Activated CD8-positive, alpha-beta memory T cell treated with anti-CD3 and anti-CD28 coated beads, Interleukin-2, amount 10 ng/mL, durations not matched to agents 7 days and 5 days (primary cell): ENCODE data around the gene CD48. TPM values are rescaled to one million over a fixed set of nuclear protein-coding genes. Genes with fewer than 3 reads are reported as not detected.
A peak's percentile ranks its signal among the peaks of the same experiment; 100 is the strongest.
"Not testable (repeated sequence)": the region's sequence is repeated elsewhere in the genome, so short reads cannot be mapped to it uniquely, and the experiment has no call there.

ENCODE experiments used
- ATAC-seq: fragments of 150-1000 bp; cut with Tn5 transposase; one replicate; pipeline ENCODE4 v1.10.0; 2021; ENCODE audit warnings: moderate library complexity
- CTCF ChIA-PET: fragments of 350-600 bp; sonication (Branson Sonifier 250); formaldehyde crosslinking; loops from one replicate; lab custom pipeline; 2021; ENCODE audit warnings: antibody characterized with exemption; lab: Charles Lee
- DNase-seq: peaks from one replicate; pipeline ENCODE4 v3.0.0-alpha.2; 2020
- H3K27ac Mint-ChIP-seq: one replicate; pipeline ENCODE4 v1.8.0; 2021; ENCODE audit warnings: mild to moderate bottlenecking, mixed read lengths
- H3K27me3 Mint-ChIP-seq: one replicate; pipeline ENCODE4 v1.8.0; 2021; ENCODE audit warnings: mixed read lengths
- H3K36me3 Mint-ChIP-seq: one replicate; pipeline ENCODE4 v1.8.0; 2021; ENCODE audit warnings: mild to moderate bottlenecking, mixed read lengths
- H3K4me1 Mint-ChIP-seq: one replicate; pipeline ENCODE4 v1.8.0; 2021; ENCODE audit warnings: mixed read lengths
- H3K4me3 Mint-ChIP-seq: one replicate; pipeline ENCODE4 v1.8.0; 2021; ENCODE audit warnings: mild to moderate bottlenecking, moderate library complexity, mixed read lengths
- H3K9me3 Mint-ChIP-seq: one replicate; pipeline ENCODE4 v1.8.0; 2022; ENCODE audit warnings: low read depth, mixed read lengths
- total RNA-seq, 2 experiments: library from RNA; stranded (reverse); gene quantifications; one replicate each; pipeline ENCODE4 v1.2.3, GENCODE V29; 2021

CD48 gene
- total RNA-seq, 2 experiments from 2014 or later: 304 to 332 TPM

DNA sequence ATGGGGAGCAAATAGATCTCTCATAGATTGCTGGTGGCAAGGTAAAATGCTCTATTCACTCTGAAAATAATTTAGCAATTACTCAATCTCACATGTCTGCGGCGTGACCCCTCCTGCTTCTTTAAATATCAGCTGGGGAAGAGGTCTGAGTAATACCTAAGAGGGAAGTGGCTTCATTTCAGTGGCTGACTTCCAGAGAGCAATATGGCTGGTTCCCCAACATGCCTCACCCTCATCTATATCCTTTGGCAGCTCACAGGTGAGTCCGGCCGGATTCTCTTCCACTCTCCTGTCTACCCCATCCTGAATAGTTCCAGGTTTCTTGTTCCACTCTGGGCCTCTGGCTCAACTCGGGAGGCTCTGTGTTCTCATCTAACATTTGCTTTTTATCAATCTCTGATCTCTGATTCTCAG lies 27.5 kb upstream of the CD48 start, which contains the start of gene SLAMF7:
Gene SLAMF7 (plus strand): TSS at position 150 of the 414 bp plus-strand sequence. CDS start 55 bp downstream, at position 205.
- Mint-ChIP-seq H3K36me3 (peaks cover 55% of the 10 kb centered on the region), H3K4me3 (peak within 1 kb of the TSS; percentile 82), H3K27me3 (no peaks in the 10 kb centered on the region), H3K9me3 (peaks cover 17% of the 10 kb centered on the region), H3K27ac (peak within 1 kb of the TSS; percentile 86), H3K4me1 (peaks cover 67% of the 10 kb centered on the region)
- CTCF ChIA-PET: interaction anchor here (1.1 to 8.3 kb wide), 14 partner anchors 9 to 98 kb away, joined by 3 to 95 read pairs (median 6); no protein-coding TSS in a partner anchor
- DNase-seq (peak; percentile 81), ATAC-seq (peak; percentile 69)

DNA sequence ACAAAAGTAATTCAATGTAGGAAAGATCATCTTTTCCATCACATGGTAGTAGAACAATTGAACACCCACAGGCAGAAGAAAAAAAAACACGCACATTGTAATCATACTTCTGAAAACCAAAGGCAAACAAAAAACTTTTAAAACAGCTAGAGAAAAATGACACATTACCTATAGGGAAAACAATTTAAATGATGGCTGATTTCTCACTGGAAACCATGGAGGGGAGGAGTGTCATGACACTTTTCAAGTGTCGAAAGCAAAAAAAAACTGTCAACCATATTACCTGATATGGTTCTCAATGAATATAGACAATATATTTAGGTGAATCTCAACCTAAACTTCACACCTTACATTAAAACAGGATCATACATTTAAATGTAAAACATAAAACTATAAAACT lies 26.6 kb upstream of the CD48 start:
- peaks cover 57% of the 10 kb centered on the region for H3K36me3 Mint-ChIP-seq
- no peak for DNase-seq

DNA sequence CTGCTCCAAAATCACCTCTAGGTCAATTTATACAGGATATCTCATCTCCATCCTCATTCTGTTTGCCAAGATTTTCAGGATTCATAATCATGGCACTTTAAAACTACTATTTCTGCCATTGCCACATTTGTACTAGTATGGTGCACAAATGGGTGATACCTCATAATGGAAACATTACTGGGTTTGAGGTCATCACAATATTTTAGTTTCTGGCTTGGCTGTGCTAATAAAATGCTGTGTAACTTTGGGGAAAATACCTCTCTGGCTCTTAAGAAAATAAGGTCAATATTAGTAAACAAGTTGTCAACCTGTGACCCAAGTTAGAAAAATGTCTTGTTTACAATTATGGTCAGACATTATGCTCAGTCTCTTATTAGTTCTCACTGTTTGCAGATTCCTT lies 22.7 kb upstream of the CD48 start:
- H3K27me3 Mint-ChIP-seq: no peaks in the 10 kb centered on the region
- peaks cover 51% of the 10 kb centered on the region for H3K4me1 Mint-ChIP-seq
- CTCF ChIA-PET: interaction anchor here (1.1 to 2.5 kb wide), 4 partner anchors 10 to 34 kb away, joined by 3 to 19 read pairs (median 6); no protein-coding TSS in a partner anchor

More for the DNA sequence above, 26.6 kb upstream of the CD48 start:
- CTCF ChIA-PET: interaction anchor here (1.3 to 8.3 kb wide), 10 partner anchors 8 to 99 kb away, joined by 3 to 95 read pairs (median 8); no protein-coding TSS in a partner anchor
- H3K27me3 Mint-ChIP-seq: no peaks in the 10 kb centered on the region
- H3K4me3 Mint-ChIP-seq: peak overlapping the region; percentile 29
- peak overlapping the region; percentile 23 for H3K27ac Mint-ChIP-seq
- ATAC-seq: no peak
- peaks cover 17% of the 10 kb centered on the region for H3K9me3 Mint-ChIP-seq
- peaks cover 67% of the 10 kb centered on the region for H3K4me1 Mint-ChIP-seq

DNA sequence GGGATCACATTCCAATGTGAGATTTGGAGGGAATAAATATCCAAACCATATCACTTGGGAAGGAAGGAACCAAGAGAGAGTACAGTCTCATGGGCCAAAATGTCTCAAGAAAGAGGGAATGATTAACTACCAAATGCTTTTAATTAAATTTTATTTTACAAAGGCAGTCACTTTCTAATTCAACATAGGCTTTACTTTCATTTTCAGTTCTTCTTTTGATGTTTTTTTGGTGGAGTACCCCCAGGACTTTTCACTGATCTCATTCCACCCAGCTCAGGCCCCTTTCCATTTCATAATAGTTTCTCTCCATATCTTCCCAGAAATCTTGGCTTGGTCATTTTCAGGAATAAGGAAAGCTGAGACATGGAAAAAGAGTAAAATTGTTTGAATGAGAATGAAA lies 22.3 kb upstream of the CD48 start:
- Mint-ChIP-seq H3K4me1 (peaks cover 47% of the 10 kb centered on the region), H3K36me3 (peaks cover 60% of the 10 kb centered on the region), H3K9me3 (peaks cover 21% of the 10 kb centered on the region), H3K27me3 (no peaks in the 10 kb centered on the region), H3K27ac (peak overlapping the region; percentile 75), H3K4me3 (peak overlapping the region; percentile 39)
- CTCF ChIA-PET: interaction anchor here (1.1 to 2.5 kb wide), 5 partner anchors 10 to 35 kb away, joined by 3 to 19 read pairs (median 5); no protein-coding TSS in a partner anchor
- peak; percentile 51 for ATAC-seq
- DNase-seq: no peak

More for the DNA sequence above, 22.7 kb upstream of the CD48 start:
- H3K27ac Mint-ChIP-seq: peak overlapping the region; percentile 75
- ATAC-seq (no peak), DNase-seq (no peak)
- H3K9me3 Mint-ChIP-seq: peaks cover 21% of the 10 kb centered on the region
- H3K36me3 Mint-ChIP-seq: peaks cover 60% of the 10 kb centered on the region
- H3K4me3 Mint-ChIP-seq: peak overlapping the region; percentile 39

DNA sequence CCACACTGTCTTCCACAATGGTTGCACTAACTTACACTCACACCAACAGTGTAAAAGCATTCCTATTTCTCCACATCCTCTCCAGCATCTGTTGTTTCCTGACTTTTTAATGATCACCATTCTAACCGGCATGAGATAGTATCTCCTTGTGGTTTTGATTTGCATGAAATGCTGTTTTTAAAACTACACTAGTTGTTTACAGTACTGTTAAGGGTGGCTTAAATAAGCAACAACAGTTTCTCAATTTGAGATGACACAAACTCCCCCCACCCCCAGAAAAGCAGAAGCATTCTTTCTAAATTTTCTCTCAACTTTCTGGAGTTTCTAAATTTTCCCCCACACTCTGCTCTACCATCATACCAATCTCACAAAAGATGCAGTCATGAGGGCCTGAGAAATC lies 20.4 kb upstream of the CD48 start:
- peaks cover 51% of the 10 kb centered on the region for H3K36me3 Mint-ChIP-seq

DNA sequence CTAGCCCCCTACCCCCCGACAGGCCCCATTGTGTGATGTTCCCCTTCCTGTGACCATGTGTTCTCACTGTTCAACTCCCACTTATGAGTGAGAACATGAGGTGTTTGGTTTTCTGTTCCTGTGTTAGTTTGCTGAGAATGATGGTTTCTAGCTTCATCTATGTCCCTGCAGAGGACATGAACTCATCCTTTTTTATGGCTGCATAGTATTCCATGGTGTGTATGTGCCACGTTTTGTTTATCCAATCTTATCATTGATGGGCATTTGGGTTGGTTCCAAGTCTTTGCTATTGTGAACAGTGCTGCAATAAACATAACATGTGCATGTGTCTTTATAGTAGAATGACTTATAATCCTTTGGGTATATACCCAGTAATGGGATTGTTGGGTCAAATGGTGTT lies 19.9 kb upstream of the CD48 start:
- Mint-ChIP-seq H3K9me3 (peaks cover 15% of the 10 kb centered on the region), H3K27ac (peak overlapping the region; percentile 48), H3K4me1 (peaks cover 33% of the 10 kb centered on the region), H3K36me3 (peaks cover 49% of the 10 kb centered on the region)
- H3K4me3 Mint-ChIP-seq, ATAC-seq, DNase-seq, H3K27me3 Mint-ChIP-seq: not testable (repeated sequence)
- CTCF ChIA-PET: interaction anchor here (1.6 kb wide), 1 partner anchor 49 kb away, joined by 3 read pairs; no protein-coding TSS in a partner anchor

More for the DNA sequence above, 20.4 kb upstream of the CD48 start:
- ATAC-seq (no peak), DNase-seq (no peak)
- no peaks in the 10 kb centered on the region for H3K27me3 Mint-ChIP-seq
- H3K4me1 Mint-ChIP-seq: peaks cover 35% of the 10 kb centered on the region
- CTCF ChIA-PET: interaction anchor here (2.5 kb wide), 1 partner anchor 37 kb away, joined by 19 read pairs; no protein-coding TSS in a partner anchor
- H3K9me3 Mint-ChIP-seq: peaks cover 19% of the 10 kb centered on the region
- no peak overlapping the region for H3K4me3 Mint-ChIP-seq
- peak overlapping the region; percentile 48 for H3K27ac Mint-ChIP-seq

DNA sequence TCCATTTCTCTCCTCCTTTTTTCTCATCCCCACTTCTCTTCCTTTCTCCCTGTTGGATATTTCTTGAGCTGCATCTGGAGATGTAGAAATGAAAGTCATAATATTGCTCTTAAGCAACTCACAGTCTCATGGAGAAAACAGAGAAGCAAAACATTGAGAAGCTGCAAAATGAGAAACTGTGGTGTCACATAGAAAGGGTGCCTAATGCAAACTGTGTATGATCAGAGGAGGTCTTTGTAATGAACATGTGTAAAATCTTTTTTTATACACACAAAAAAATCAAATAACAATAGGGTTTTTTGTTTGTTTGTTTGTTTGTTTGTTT lies 15.7 kb upstream of the CD48 start:
- no peak overlapping the region for H3K4me3 Mint-ChIP-seq
- no peak for DNase-seq
- no peaks in the 10 kb centered on the region for H3K9me3 Mint-ChIP-seq
- H3K27me3 Mint-ChIP-seq: no peaks in the 10 kb centered on the region
- no peak for ATAC-seq
- CTCF ChIA-PET: interaction anchor here (0.6 to 12.5 kb wide), 22 partner anchors 11 to 263 kb away, joined by 3 to 292 read pairs (median 9); partner anchors contain the start of genes CD244, CD48, ITLN2 and SLAMF7
- H3K27ac Mint-ChIP-seq: no peak overlapping the region
- peaks cover 9% of the 10 kb centered on the region for H3K36me3 Mint-ChIP-seq
- H3K4me1 Mint-ChIP-seq: peaks cover 26% of the 10 kb centered on the region

DNA sequence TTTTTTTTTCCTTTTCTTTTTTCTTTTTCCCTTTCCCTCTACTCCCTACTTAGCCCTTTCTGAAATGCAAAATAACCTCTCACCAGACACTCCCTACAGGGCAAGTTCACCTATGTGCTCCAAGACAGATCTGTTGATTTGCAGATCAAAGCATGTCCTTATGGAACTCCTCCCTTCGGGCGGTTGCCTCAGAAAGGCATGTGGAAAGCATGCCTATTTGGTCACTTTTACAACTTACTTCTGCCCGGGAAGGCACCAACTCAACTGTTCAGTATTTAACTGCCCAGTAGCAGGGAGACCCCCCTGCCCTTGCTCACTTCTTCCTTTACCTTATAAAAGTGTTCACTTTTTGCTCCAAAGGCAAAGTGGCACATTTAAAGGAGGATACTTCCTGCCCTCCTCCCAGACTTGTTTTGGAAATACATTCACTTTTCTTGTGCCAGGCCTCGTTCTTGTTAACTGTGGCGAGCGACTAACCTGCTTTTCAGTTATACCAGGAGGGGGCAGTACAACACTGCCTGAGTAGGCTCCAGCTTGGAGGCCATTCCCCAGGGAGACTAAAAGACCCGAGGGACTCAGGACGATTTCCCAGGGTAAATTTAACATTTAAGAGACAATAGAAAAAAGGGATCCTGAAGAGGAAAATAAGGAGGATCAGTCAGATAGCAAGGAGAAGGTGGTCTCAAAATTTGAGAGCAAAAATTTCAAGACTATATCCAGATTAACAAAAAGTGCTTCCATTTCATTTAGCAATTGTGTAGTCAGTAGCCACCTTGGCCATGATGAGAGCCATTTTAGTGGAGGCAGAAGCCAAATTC lies 15.1 kb upstream of the CD48 start:
- peak; percentile 83 for DNase-seq
- no peaks in the 10 kb centered on the region for H3K9me3 Mint-ChIP-seq
- H3K27me3 Mint-ChIP-seq: no peaks in the 10 kb centered on the region
- no peak overlapping the region for H3K4me3 Mint-ChIP-seq
- no peak overlapping the region for H3K27ac Mint-ChIP-seq
- CTCF ChIA-PET: interaction anchor here (0.6 to 12.5 kb wide), 25 partner anchors 12 to 264 kb away, joined by 3 to 292 read pairs (median 10); partner anchors contain the start of genes CD244, CD48, ITLN2 and SLAMF7
- peaks cover 4% of the 10 kb centered on the region for H3K36me3 Mint-ChIP-seq
- ATAC-seq: peak; percentile 75
- peaks cover 24% of the 10 kb centered on the region for H3K4me1 Mint-ChIP-seq

DNA sequence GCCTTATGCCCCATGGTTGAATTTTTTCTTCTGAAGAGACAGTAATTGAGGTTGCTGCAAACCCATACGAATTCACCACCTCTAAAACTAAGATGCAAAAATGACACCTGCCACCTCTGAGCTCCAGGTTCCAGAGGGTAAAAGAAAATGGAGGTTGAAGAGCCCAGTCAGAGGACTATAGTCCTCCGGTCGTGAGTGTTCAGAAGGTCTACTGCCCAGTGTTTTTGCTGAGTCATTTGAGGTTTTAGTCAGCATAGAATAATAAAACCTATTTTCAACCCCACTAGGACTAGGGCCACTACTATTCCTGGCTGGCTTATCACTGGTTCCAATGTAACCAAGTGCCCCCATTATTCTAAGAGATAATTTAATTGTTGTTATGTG lies 14.5 kb upstream of the CD48 start:
- Mint-ChIP-seq H3K4me1 (peaks cover 21% of the 10 kb centered on the region), H3K27ac (no peak overlapping the region), H3K9me3 (no peaks in the 10 kb centered on the region), H3K4me3 (no peak overlapping the region), H3K27me3 (no peaks in the 10 kb centered on the region), H3K36me3 (peaks cover 1% of the 10 kb centered on the region)
- DNase-seq: no peak
- no peak for ATAC-seq
- CTCF ChIA-PET: interaction anchor here (1.1 to 12.5 kb wide), 18 partner anchors 12 to 264 kb away, joined by 4 to 292 read pairs (median 20); partner anchors contain the start of genes CD48, ITLN2 and SLAMF7

DNA sequence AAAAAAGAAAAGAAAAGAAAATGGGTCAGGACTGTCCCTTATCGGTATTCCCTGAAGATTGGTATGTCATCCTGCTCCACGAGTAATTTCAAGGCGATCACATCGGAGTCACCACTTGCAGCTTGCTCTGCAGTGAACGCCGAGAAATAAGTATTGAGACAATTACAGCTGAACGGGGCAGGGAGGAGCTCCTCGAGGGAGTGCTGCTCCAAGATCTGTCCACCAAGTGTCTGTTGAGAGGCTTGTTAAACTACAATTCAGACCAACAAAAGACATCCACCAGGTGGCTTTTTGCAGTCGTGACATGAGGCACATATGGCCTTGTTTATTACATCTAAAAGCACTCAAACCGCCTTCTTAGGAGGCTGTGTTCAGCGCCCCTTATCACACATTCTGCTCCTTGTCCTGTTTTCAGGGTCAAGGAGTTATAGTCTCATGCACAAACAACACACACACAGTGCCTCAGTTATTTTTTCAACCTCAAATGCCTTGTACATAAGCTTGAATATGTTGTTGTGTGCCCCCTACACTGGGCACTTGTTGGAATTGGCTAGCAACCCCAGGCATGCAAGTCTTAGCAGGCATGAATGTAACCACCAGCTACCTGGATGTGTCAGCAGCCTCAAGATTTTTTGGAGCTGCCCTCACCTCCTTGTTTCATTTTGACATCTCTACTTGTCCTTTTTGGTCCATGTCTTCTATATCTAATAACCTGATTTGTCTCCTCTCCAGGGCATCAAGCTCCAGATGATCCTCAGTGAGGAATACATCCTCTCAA lies 13.0 kb upstream of the CD48 start:
- no peaks in the 10 kb centered on the region for H3K27me3 Mint-ChIP-seq
- CTCF ChIA-PET: interaction anchor here (0.8 to 12.5 kb wide), 24 partner anchors 11 to 408 kb away, joined by 3 to 292 read pairs (median 8); partner anchors contain the start of genes CD48, DEDD, ITLN1 and ITLN2
- no peaks in the 10 kb centered on the region for H3K9me3 Mint-ChIP-seq
- peak; percentile 68 for ATAC-seq
- peaks cover 1% of the 10 kb centered on the region for H3K36me3 Mint-ChIP-seq
- H3K27ac Mint-ChIP-seq: peak overlapping the region; percentile 45
- H3K4me3 Mint-ChIP-seq: no peak overlapping the region
- H3K4me1 Mint-ChIP-seq: peaks cover 26% of the 10 kb centered on the region
- DNase-seq: peak; percentile 73

DNA sequence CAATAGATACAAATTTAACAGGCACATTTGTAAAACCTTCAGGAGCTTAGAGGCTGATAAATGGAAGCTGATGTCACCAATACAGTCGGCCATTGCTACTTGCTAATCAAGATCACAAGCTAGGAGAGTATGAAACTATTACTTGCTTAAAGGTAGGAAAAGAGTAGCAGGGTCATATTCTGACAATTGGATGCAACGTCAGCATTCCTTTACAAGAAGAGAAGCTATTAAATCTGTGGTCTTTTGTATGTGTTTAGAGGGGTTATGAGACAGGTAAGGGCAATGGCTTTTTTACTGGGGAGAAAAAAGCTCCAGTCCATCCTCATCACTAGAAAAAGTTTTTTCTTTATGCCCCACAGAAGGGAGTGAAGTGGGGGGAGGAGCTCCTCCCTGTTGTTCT lies 11.7 kb upstream of the CD48 start:
- H3K4me3 Mint-ChIP-seq: no peak overlapping the region
- H3K4me1 Mint-ChIP-seq: peaks cover 26% of the 10 kb centered on the region
- CTCF ChIA-PET: interaction anchor here (0.6 to 12.5 kb wide), 17 partner anchors 7 to 228 kb away, joined by 3 to 292 read pairs (median 4); partner anchors contain the start of genes CD48 and SLAMF7
- H3K27ac Mint-ChIP-seq: peak overlapping the region; percentile 86
- H3K36me3 Mint-ChIP-seq: peaks cover 1% of the 10 kb centered on the region
- DNase-seq: no peak
- no peaks in the 10 kb centered on the region for H3K9me3 Mint-ChIP-seq
- no peak for ATAC-seq
- no peaks in the 10 kb centered on the region for H3K27me3 Mint-ChIP-seq

DNA sequence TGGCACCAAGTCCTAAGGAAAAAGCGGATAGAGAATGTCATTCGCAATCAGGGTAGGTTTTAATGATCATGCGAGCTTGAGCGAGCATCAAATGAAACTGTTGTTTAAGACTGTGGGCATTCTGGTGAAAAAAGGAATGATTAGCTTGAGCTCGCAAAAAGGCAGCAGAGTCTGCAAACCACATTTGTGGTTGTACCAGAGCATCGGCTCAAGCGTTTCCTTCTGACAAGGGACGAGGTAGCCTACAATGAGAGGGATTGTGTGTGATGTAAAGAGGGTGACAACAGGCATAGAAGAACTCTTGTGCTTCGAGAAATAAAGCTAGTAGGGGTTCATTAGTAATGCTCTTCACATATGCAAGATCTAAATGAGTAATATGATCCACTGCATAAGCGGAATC lies 11.1 kb upstream of the CD48 start:
- Mint-ChIP-seq H3K4me3 (peak overlapping the region; percentile 33), H3K27me3 (no peaks in the 10 kb centered on the region), H3K9me3 (no peaks in the 10 kb centered on the region), H3K27ac (peak overlapping the region; percentile 86), H3K4me1 (peaks cover 27% of the 10 kb centered on the region), H3K36me3 (peaks cover 1% of the 10 kb centered on the region)
- ATAC-seq: peak; percentile 51
- CTCF ChIA-PET: interaction anchor here (0.7 to 12.5 kb wide), 17 partner anchors 8 to 231 kb away, joined by 3 to 292 read pairs (median 4); partner anchors contain the start of genes CD48 and SLAMF7
- DNase-seq: peak; percentile 68
